Osteoblast (primary cell): ENCODE data around the gene RARA. TPM values are rescaled to one million over a fixed set of nuclear protein-coding genes. Genes with fewer than 3 reads are reported as not detected.
A peak's percentile ranks its signal among the peaks of the same experiment; 100 is the strongest.

Experiments
- DNase-seq: peaks from one replicate; pipeline ENCODE4 v3.0.0; 2011; ENCODE audit warnings: low spot score, mixed read lengths; ENCODE audit not compliant: insufficient read length; ENCODE audit errors: missing footprints
- H2AFZ ChIP-seq: 2 replicates; pipeline ENCODE4 v1.6.0; 2011; ENCODE audit warnings: mild to moderate bottlenecking, low read length
- H3K27ac ChIP-seq: 2 replicates; pipeline ENCODE4 v1.5.1; 2011; ENCODE audit warnings: mild to moderate bottlenecking, low read depth, low read length, moderate library complexity
- H3K27me3 ChIP-seq: 2 replicates; pipeline ENCODE4 v1.6.0; 2012; ENCODE audit warnings: mild to moderate bottlenecking, control low read depth, inconsistent platforms, low read length, moderate library complexity; ENCODE audit not compliant: insufficient read depth
- H3K36me3 ChIP-seq: 2 replicates; pipeline ENCODE4 v1.5.1; 2011; ENCODE audit warnings: mild to moderate bottlenecking, low read length, control low read depth, moderate library complexity; ENCODE audit not compliant: insufficient read depth
- H3K4me1 ChIP-seq: 2 replicates; pipeline ENCODE4 v1.5.1; 2011; ENCODE audit warnings: mild to moderate bottlenecking, low read length, control low read depth, moderate library complexity; ENCODE audit not compliant: insufficient read depth
- H3K4me2 ChIP-seq: 2 replicates; pipeline ENCODE4 v1.6.0; 2011; ENCODE audit warnings: mild to moderate bottlenecking, low read length; ENCODE audit not compliant: insufficient read depth
- H3K4me3 ChIP-seq: fragments of 200-600 bp; sonication (generic); 3 replicates; pipeline ENCODE4 v1.5.1; 2012; ENCODE audit warnings: mild to moderate bottlenecking, low read length, inconsistent platforms; ENCODE audit not compliant: insufficient read depth
- H3K79me2 ChIP-seq: 2 replicates; pipeline ENCODE4 v1.6.0; 2012; ENCODE audit warnings: mild to moderate bottlenecking, low read length, control low read depth, inconsistent platforms; ENCODE audit not compliant: insufficient read depth
- H3K9me3 ChIP-seq: 2 replicates; pipeline ENCODE4 v1.5.1; 2011; ENCODE audit warnings: low read depth, low read length, control low read depth
- H4K20me1 ChIP-seq: 2 replicates; pipeline ENCODE4 v1.6.0; 2012; ENCODE audit warnings: mild to moderate bottlenecking, low read length, control low read depth; ENCODE audit not compliant: insufficient read depth
- CTCF ChIP-seq: IDR thresholded peaks from 2 replicates; pipeline ENCODE4 v1.5.1; 2011; ENCODE audit warnings: mild to moderate bottlenecking, low read depth, low read length, moderate library complexity; ENCODE audit errors: extremely low read depth
- total RNA-seq: library from RNA; depleted of rRNA; stranded (reverse); fragments of >200 nt; gene quantifications from 2 replicates; pipeline ENCODE4 v1.2.3, GENCODE V29; 2012

The RARA gene
- total RNA-seq, 1 donor, result 31.1 TPM

- no peak for TF ChIP-seq CTCF
- H3K79me2 ChIP-seq, result no peaks in the 10 kb centered on the region
- no peaks in the 10 kb centered on the region for H3K27me3 ChIP-seq
- peak overlapping the region; percentile 30 for H2AFZ ChIP-seq
- H3K4me2 ChIP-seq, result peak overlapping the region; percentile 29
- H4K20me1 ChIP-seq, result no peaks in the 10 kb centered on the region
- no peaks in the 10 kb centered on the region for H3K9me3 ChIP-seq
- H3K4me1 ChIP-seq, result peaks cover 79% of the 10 kb centered on the region
- H3K4me3 ChIP-seq, result no peak overlapping the region
- peak overlapping the region; percentile 77 for H3K27ac ChIP-seq
- no peak for DNase-seq
- H3K36me3 ChIP-seq, result no peaks in the 10 kb centered on the region
Measured at GRCh38 chr17:40312131-40312731, 3.3 kb downstream of the RARA start.

- DNase-seq, result no peak
- Histone ChIP-seq H3K79me2 (peaks cover under 1% of the 10 kb centered on the region), H3K27ac (peak overlapping the region; percentile 77), H3K4me2 (peak overlapping the region; percentile 29), H3K4me1 (peaks cover 77% of the 10 kb centered on the region), H3K4me3 (no peak overlapping the region), H3K36me3 (no peaks in the 10 kb centered on the region), H3K27me3 (no peaks in the 10 kb centered on the region), H3K9me3 (no peaks in the 10 kb centered on the region), H2AFZ (no peak overlapping the region), H4K20me1 (no peaks in the 10 kb centered on the region)
- TF ChIP-seq CTCF, result no peak
Measured at GRCh38 chr17:40312893-40313667, 4.1 kb downstream of the RARA start.

- H3K9me3 ChIP-seq, result no peaks in the 10 kb centered on the region
- H3K79me2 ChIP-seq, result peaks cover 9% of the 10 kb centered on the region
- DNase-seq, result peak; percentile 75
- H3K27ac ChIP-seq, result peak overlapping the region; percentile 77
- H3K27me3 ChIP-seq, result no peaks in the 10 kb centered on the region
- peak overlapping the region; percentile 56 for H3K4me2 ChIP-seq
- no peak overlapping the region for H2AFZ ChIP-seq
- H3K4me3 ChIP-seq, result no peak overlapping the region
- peaks cover 72% of the 10 kb centered on the region for H3K4me1 ChIP-seq
- no peak for TF ChIP-seq CTCF
- peaks cover 3% of the 10 kb centered on the region for H4K20me1 ChIP-seq
- H3K36me3 ChIP-seq, result no peaks in the 10 kb centered on the region
Measured at GRCh38 chr17:40313668-40314583, 4.9 kb downstream of the RARA start.
